HG02571 (cell line): ENCODE results near the gene SLC28A1.
A peak's percentile ranks its signal among the peaks of the same experiment; 100 is the strongest.
"Not testable (repeated sequence)": the region's sequence is repeated elsewhere in the genome, so short reads cannot be mapped to it uniquely, and the experiment has no call there.

ENCODE experiments used
- ATAC-seq: cut with Tn5 transposase; IDR thresholded peaks from one replicate; pipeline ENCODE4 v1.9.1; 2021; ENCODE audit warnings: mild to moderate bottlenecking, moderate library complexity; ENCODE audit not compliant: unreplicated experiment

The SLC28A1 gene

DNA sequence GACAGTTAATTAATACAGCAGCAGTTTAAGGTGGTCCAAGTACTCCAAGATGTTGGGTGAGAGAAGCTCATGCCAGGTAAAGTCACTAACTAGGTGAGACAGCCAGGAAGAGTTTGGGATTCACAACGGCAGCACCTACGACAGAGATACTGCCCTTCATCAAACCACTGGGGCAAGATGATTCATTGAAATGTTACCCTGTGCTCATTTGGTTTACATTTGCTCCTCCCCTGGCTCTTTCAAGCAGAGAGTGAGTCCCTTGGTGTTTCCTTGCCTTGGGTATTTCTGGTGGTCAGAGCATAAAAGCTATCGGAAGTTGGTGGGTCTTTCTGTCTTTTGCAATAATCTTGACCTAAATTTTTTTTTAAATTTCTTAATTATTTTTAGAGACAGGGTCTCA is 77.2 kb downstream of the SLC28A1 start:
- ATAC-seq = no peak

DNA sequence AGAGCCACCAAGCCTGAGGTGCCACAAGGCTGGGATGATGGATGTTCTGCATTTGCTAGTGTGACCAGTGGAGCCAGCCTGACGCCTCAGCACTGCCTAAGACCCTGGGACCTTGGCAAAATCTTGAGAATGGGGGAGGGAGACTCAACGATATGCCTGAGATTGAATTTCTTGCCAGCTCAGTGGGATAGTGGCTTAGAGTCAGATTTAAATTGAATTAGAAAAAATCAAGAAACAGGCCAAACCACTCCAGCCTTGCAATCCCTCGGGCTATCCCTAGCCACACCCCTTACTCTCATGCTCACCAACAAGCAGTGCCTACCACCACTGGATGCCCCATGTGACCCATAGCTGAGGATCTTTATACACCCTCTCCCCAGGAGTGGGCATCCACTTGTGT is 78.5 kb downstream of the SLC28A1 start:
- no peak for ATAC-seq

DNA sequence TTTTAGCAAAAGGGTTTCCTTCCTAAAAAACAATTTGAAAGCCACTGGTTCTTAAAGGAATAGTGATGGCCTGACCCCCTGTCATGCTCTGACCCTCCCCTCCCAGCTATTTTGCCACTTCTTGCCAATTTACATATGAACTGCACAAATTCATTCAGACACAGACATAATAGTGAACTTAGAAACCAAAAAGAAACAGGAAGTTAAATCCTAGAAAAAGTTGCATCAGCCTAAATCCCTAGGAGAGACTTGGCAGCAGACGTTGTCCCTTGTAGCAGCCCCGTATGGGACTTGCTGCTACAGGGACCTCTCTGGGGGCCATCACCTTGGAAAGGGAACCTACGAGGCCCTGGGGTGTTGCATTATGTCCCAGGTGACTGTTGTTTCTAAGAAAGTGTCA is 82.9 kb downstream of the SLC28A1 start:
- no peak for ATAC-seq

DNA sequence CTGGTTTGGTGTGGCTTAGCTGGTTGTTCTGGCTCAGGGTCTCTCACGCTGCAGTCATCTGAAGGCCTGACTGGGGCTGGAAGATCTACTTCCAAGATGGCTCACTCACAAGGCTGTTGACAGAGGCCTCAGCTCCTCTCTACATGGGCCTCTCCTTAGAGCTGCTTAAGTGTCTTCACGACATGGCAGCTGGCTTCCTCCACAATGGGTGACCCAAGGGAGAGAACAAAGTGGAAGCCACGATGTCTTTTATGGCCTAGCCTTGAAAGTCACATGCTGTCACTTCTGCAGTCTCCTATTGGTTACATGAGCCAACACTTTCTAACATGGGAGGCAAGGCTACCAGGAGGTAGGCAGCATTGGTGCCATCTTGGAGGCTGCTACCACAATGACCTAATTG is 83.8 kb downstream of the SLC28A1 start:
- ATAC-seq = no peak

DNA sequence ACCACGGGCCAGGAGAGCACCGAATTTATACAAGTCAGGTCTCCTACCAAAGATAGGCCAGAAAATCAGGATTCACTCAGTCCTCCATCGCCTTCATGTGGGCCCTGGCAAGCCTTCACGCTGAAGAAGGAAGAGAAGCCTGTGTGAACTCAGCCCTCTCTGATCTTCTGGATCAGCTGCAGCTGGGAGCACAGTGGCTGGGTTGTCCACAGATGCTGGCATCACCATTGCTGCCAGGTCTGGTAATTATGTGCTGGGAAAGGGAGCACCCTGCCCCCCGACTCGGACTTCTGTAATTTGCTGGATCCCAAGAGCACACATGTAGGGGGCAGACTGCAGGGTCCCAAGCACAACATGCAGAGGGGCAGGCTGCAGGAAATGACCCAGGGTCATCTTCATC is 84.8 kb downstream of the SLC28A1 start:
- ATAC-seq = no peak

DNA sequence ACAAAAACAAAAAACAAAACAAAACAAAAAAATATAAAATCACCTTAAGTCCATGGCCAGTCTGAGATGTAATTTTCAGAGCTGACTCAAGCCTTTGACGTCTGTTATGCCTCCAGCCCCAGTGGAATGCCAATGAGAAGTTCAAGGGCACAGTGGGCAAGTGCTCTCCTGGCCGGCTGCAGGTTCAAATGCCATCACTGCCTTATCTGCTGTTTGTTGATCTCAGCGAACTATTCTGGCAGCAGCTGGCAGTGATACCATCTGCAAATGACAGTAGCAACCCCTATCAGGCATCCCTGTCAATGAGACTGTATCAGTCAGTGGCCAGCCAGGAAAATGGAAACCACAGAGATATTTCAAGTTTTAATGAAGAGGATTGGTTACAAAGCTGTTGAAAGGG is 86.4 kb downstream of the SLC28A1 start:
- no peak for ATAC-seq

DNA sequence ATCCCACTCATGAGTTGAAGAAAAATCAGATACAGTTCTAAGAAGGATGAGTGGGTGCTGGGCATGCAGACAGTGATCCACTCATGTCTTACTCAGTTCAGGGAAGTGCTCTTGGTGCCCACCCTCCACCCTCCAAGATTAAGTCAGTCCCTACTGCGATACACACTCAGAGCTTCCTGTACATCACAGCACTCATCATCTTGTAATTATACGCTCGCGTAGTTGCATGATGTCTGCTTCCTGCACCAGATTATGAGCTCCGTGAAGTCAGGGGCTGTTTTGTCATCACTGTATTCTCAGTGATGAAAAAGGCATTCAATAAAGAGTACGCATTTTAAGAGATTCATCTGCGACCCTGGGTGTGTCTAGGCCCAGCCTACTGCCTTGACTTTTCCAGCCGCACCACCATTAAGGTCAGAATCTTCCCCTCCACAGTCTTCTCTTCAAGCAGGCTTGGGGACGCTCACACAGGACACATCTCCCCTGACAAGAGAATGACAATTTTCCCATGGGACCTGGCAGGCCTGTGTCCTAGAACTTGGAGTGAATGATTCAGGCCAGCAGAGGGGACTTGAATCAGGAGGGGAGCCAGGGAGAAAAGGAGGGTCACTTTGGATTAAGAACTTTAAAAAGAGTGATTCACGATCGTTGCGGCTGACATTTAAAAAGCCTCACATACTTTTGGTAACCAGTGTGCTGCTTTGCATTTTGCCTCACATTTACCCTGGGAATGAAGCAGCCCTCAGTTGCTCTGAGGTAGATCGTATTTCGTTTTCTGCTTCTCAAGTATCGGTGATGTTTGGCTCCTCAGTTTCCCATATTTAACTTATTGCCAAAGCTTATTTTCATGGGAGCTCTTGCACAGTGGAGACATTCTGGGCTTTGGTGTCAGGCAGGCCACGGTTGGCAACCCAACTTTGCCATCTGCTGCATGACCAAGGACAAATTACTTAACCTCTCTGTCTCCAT is 89.3 kb downstream of the SLC28A1 start:
- ATAC-seq = no peak

DNA sequence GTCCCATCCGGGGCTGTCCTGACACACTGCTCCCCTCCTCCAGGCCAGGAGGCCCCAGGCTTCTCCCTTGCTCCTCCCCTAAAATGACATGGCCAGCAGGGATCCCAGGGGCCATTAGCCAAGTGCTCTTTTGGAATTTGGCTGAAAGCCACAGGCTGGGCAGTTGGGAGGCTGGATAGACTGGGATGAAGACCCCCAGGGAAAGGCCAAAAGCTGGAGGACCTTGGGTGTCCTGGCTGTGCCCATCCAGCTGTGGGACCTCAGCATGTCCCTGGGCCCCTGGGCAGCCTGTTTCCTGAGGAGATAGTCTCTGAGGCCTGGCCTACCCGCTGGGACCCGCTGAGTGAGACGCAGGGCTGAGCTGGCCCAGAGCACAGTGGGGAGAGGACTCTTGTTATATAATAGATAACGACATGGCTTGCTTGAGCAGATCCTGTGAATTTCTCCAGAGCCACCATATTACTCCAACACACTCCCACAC is 91.4 kb downstream of the SLC28A1 start:
- ATAC-seq = no peak

DNA sequence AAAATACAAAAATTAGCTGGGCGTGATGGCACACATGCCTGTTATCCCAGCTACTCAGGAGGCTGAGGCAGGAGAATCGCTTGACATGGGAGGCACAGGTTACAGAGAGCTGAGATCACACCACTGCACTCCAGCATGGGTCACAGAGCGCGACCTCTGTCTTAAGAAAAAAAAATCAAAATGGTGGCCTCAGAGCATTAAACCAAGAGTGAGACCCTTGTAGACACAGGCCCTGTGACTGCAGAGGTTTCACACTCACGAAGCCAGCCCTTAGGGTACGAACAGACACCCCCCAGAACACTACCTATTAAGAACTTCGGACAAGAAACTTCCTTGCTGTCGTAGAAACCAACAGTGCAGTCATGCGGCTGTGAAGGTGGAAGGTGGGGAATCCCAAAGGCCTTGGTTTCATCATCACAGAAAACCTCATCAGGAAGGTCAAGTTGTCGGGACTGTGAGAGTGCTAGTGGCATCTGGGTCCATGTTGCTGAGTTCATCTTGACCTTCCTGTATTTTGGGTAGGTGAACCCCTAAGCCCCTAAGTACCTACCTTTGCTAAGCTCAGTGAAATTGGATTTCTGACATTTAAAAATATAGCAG is 92.4 kb downstream of the SLC28A1 start:
- ATAC-seq = no peak

DNA sequence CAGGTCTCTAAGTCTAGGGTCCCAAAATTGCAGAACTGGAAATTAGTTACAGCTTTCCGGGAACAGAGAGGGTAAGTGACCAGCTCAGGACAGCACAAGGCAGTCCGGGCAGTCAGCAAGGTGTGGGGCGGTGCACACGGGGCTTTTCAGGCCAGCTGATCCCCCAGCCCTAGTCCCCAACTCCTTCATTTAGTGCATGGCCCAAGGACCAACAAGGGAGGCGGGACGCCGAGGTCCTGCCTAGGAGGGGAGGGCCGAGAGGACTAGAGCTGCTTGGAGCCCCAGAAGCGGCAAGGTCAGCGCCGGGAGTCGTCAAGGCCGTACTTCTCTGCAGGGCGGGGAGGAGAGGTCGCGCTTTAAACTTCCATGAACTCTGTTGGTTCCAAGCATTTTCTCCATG is 95.2 kb downstream of the SLC28A1 start:
- ATAC-seq = no peak

DNA sequence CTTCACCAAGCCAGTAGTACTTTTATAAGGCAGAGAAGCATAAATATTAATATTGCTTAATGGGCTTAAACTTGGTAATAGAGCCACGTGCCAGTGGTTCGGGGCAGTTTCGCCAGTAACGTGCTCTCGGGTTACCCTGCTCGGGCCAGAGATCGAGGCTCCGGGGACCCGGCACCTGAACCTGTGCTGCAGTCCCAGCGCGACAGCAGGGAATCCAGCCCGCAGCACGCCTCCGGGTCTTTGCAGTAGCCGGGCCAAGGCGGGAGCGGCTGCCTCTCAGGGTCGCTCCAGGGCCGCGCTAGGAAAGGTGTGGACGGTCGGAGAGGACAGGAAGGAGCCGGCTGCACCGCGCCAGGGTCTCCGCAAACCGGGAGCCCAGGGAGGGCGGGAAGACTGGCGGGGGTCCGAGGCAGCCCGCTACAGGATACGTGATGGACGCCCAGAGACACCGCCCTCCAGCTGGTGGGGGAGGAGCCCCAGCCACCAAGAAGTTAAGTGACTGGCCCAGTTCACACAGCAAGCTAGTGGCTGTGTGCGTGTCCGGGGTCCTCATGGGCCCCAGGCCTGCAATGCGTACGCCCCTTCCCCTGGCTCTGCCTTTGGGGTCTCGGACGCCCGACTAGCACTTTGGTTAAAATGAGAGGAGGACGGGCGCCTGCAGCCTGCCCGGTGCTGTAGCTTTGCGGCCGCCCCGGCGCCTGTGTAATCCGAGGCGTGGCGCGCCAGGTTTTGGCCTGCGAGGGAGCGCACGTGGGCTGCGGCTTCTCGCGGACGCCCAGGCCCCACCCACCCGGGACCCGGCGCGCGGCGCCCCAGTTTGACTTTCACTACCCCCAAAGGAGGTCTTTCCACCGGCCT is 96.0 kb downstream of the SLC28A1 start:
- ATAC-seq = peak; percentile 52

DNA sequence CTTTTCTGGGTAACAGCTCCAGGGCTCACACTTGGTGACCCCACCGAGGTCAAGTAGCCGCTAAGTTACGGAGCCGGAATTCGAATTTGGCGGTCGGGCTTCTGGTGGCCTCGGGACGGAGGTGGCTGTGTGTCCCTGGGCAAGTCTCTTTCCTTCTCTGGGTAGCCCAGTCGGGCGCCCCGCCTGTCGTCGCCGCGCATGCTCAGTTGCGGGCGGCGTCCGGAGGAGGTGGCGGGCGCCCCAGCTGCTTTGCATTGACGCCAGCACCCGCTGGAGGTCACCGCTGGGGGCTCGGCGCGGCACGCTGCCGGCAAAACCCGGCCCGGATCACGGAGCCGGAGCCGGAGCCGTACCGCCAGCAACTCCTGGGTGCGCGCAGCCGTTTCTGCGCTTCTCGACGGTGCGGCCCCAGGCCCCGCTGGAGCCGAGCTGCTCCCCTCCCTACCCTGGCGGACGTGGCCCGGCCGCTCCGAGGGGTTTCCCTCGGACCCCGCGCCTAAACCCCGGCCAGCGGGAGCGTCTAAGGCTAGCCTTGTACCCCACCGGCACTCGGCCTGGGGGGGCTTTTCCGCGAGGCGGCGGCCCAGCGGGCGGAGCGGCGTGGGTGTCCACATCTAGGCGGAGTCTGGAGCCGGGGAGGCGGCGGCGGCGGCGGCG is 96.7 kb downstream of the SLC28A1 start:
- peak; percentile 54 for ATAC-seq

DNA sequence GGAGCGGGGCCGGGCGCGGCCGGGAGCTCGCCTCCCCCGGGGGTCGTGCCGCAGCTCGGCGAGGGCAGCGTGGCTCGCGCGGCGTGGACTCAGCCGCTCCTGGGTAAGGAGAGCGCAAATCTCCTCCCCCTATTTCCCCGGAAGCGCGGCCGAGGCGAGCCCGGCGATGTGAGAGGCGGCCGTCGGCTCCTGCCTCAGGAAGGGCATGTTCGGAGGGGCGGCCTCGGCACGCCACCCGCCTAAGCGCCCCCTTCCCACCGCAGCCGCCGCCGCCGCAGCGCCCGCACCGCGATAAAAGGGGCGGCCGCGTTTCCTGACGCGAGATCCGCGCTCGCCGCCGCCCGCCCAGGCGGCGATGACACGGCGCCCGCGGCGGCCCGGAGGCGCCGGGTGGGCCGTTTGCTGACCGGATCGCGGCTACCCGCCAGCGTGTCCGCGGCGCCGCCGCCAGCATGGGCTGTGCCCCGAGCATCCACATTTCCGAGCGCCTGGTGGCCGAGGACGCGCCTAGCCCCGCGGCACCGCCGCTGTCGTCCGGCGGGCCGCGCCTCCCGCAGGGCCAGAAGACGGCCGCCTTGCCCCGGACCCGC is 97.3 kb downstream of the SLC28A1 start, which contains the start of gene PDE8A:
PDE8A (plus strand) TSS at position 146 of the 590 bp plus-strand sequence; CDS start at position 453, 307 bp downstream.
- ATAC-seq = peak; percentile 19

DNA sequence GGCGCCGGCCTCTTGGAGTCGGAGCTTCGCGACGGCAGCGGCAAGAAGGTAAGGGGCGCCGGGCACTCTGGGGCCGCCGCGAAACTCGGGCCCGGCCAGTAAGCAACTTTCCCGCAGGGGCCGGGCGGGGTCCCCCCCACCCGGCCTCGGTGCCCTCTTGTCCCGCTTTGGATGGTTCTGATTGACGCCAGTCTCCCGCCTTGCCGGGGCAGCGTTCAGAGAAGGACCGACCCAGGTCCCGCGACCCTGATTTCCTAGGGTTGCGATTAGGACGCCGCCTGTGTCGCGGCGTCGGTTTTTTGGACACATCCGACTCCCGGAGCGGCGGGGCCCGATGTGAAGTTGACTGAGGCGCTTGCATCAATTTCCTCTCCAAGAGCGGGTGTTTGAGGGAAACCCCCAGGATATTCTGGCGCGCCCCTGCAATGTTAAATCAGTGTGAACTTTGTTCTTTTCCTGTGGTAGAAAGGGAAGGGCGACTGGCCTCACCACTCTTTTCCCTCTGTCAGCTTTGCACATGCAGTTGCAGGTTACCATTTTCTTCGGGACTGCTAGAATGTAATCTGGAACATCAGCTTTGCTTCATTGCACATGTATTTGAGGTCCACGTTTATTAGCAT is 97.9 kb downstream of the SLC28A1 start:
- no peak for ATAC-seq

DNA sequence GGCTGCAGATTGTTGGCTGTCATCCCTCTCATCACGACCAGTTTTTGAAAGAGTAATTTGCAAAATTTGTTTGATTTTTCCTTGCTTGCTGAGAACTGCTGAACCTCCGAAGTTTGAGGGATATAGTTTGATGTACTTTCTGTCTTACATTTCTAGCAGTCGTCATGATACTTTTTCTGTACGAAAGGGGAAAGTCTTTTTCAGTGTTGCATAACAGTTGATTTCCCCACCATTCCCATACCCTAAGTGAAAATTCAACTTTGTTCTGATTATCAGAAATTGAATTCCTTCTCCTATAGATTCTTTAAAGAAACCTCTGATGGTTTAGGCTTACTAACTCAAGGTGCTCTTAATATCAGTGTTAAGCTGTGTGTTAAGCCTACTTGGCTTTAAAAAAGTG is 98.8 kb downstream of the SLC28A1 start:
- no peak for ATAC-seq

DNA sequence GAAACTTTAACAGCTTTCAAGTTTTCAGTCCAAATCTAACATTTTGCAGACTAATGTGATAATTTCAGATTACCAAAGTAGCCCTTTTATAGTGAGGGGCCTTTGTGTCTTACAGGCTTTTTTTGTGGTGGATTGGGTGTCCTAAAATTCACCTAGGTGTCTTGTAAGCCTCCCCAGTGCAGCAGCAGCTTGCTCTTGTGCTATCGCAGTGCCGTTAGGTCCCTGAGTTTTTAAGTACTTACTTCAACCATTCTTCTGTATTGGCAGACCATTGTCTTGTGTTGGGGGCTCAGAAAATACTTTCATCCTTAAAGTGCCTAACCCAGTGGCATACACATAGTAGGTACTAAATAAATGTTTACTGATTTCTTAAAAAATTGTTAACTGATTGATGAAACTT is 99.2 kb downstream of the SLC28A1 start:
- ATAC-seq = no peak

DNA sequence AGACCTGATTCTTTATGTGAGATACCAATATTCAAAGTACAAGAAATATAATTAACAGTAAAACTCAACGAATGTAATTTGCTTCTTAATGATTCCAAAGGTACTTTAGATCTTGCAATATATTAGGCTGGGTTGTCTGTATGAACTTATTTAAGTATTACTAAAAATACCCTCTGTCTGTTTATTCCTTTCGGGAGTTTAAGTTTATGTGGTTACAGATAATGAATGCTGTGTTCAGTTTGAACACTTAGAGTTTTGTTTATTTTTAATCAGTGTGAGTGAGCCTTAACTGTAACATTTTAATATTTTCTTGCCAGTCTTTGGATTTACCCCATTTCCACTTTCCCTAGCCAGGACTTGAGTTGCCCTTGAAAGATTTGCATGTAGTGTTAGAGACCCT is 100.7 kb downstream of the SLC28A1 start:
- ATAC-seq = no peak

DNA sequence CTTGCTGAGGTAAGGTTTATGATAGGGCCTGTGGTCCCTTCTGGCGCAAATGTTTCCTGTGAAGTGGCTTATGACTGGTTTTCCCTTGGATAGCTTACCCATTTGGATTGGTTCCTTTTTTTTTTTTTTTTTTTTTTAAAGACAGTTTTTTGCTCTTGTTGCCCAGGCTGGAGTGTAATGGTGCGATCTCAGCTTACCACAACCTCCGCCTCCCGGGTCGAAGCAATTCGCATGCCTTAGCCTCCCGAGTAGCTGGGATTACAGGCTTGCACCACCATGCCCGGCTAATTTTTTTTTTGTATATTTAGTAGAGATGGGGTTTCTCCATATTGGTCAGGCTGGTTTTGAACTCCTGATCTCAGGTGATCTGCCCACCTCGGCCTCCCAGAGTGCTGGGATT is 102.9 kb downstream of the SLC28A1 start:
- not testable (repeated sequence) for ATAC-seq

DNA sequence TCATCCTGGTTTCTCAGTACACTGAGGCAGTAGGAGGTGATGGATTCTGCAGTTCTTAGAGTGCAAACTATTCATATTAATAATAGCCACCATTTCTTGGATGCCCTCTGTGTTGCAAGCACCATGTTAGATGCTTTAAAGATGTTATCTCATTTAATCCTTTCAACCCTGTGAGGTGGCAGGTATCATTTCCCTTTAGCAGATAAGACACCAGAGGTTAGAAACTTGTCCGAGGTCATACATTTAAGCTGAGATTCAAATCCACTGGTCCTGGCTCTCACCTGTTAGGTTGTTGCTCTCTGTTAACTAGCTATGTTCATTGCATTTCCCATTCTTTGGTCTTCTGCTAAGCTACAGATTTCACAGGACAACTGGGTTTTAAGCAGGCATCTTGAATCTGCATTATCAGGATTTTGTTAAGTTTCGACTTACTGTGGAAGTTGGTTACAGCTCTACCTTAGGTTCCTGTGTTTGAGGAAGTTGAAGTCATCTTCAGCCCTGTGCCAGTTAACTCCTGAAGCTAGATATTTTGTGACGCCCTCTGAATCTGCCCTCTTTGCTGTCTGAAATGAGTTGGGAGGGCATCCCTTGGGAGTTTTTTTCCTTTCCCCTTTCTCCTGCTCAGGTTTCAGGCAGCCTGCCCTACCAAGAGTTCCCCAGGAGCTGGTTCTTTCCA is 103.6 kb downstream of the SLC28A1 start:
- ATAC-seq = no peak
